ENCODE results near the gene NTHL1.

Gene NTHL1

DNA sequence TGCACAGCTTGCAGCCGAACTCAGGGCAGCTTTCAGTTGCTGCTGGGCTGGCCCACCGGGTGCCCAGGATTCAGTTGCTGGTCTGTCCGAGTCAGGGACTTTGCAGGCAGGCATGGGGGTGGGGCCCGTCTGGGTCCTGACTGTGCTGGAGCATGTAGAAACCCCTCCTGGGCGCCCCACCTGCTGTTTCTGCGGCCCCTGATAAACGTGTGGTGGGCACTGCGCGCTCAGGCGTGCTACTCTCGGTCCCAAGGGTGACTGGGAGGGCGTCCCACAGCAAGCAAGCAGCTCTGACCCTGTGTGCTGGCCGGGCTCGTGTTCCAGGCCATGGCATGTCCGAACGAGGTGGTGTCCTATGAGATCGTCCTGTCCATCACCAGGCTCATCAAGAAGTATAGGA, 12.7 kb upstream of the NTHL1 start:
- Histone ChIP-seq H3K27ac (ENCODE audit: low read length) (no peak overlapping the region), H4K20me1 (ENCODE audit: insufficient read depth, low read length) (no peaks in the 10 kb centered on the region), H3K36me3 (replicated peaks; ENCODE audit: insufficient read depth, low read length) (no peaks in the 10 kb centered on the region), H3K27me3 (replicated peaks; ENCODE audit: insufficient read depth, low read length) (no peaks in the 10 kb centered on the region), H3F3A (ENCODE audit: insufficient read depth, low read length) (no peaks in the 10 kb centered on the region), H3K4me2 (ENCODE audit: low read depth, low read length) (no peak overlapping the region), H3K9me3 (replicated peaks; ENCODE audit: insufficient read depth, low read length) (no peaks in the 10 kb centered on the region), H3K79me2 (ENCODE audit: low read length) (no peaks in the 10 kb centered on the region), H3K4me1 (ENCODE audit: low read length) (no peaks in the 10 kb centered on the region), H2AFZ (ENCODE audit: low read length) (no peak overlapping the region), H3K9ac (ENCODE audit: low read length) (no peak overlapping the region), H3K9me2 (replicated peaks; ENCODE audit: insufficient read depth, low read length) (no peaks in the 10 kb centered on the region), H3K4me3 (ENCODE audit: low read length) (no peak overlapping the region)
- no peak for TF ChIP-seq EZH2 (optimal IDR thresholded peaks at IDR 0.05; ENCODE audit: low read depth, low read length)
- no peak for TF ChIP-seq CTCF (IDR thresholded peaks at IDR 0.05; ENCODE audit: low read length)
- no peak for TF ChIP-seq EZH2phosphoT487 (IDR thresholded peaks at IDR 0.05; ENCODE audit: low read length)
- DNase-seq: no peak

- Histone ChIP-seq H3K4me1 (ENCODE audit: low read length) (no peaks in the 10 kb centered on the region), H3K9me3 (replicated peaks; ENCODE audit: insufficient read depth, low read length) (no peaks in the 10 kb centered on the region), H3K9me2 (replicated peaks; ENCODE audit: insufficient read depth, low read length) (no peaks in the 10 kb centered on the region), H3K9ac (ENCODE audit: low read length) (no peak overlapping the region), H2AFZ (ENCODE audit: low read length) (no peak overlapping the region), H3K27me3 (replicated peaks; ENCODE audit: insufficient read depth, low read length) (no peaks in the 10 kb centered on the region), H3K79me2 (ENCODE audit: low read length) (no peaks in the 10 kb centered on the region), H3K4me3 (ENCODE audit: low read length) (no peak overlapping the region), H3K27ac (ENCODE audit: low read length) (no peak overlapping the region), H3K36me3 (replicated peaks; ENCODE audit: insufficient read depth, low read length) (no peaks in the 10 kb centered on the region), H3K4me2 (ENCODE audit: low read depth, low read length) (no peak overlapping the region), H4K20me1 (ENCODE audit: insufficient read depth, low read length) (no peaks in the 10 kb centered on the region), H3F3A (ENCODE audit: insufficient read depth, low read length) (no peaks in the 10 kb centered on the region)
- TF ChIP-seq EZH2phosphoT487 (IDR thresholded peaks at IDR 0.05; ENCODE audit: low read length) (no peak), EZH2 (optimal IDR thresholded peaks at IDR 0.05; ENCODE audit: low read depth, low read length) (no peak), CTCF (IDR thresholded peaks at IDR 0.05; ENCODE audit: low read length) (no peak)
- no peak for DNase-seq
These were observed 11.2 kb upstream of the NTHL1 start for GRCh38 chr16:2058872-2059271.

GRCh38 chr16:2058420-2058819, 10.8 kb upstream of the NTHL1 start:
- no peaks in the 10 kb centered on the region for H3K79me2 ChIP-seq (ENCODE audit: low read length)
- H4K20me1 ChIP-seq (ENCODE audit: insufficient read depth, low read length): no peaks in the 10 kb centered on the region
- no peak overlapping the region for H2AFZ ChIP-seq (ENCODE audit: low read length)
- H3K9me2 ChIP-seq (replicated peaks; ENCODE audit: insufficient read depth, low read length): no peaks in the 10 kb centered on the region
- H3K27ac ChIP-seq (ENCODE audit: low read length): no peak overlapping the region
- no peak overlapping the region for H3K4me3 ChIP-seq (ENCODE audit: low read length)
- H3K4me2 ChIP-seq (ENCODE audit: low read depth, low read length): no peak overlapping the region
- no peaks in the 10 kb centered on the region for H3F3A ChIP-seq (ENCODE audit: insufficient read depth, low read length)
- no peaks in the 10 kb centered on the region for H3K27me3 ChIP-seq (replicated peaks; ENCODE audit: insufficient read depth, low read length)
- no peak for DNase-seq
- H3K9me3 ChIP-seq (replicated peaks; ENCODE audit: insufficient read depth, low read length): no peaks in the 10 kb centered on the region
- no peak overlapping the region for H3K9ac ChIP-seq (ENCODE audit: low read length)
- H3K4me1 ChIP-seq (ENCODE audit: low read length): no peaks in the 10 kb centered on the region
- TF ChIP-seq EZH2phosphoT487 (IDR thresholded peaks at IDR 0.05; ENCODE audit: low read length): no peak
- no peak for TF ChIP-seq CTCF (IDR thresholded peaks at IDR 0.05; ENCODE audit: low read length)
- TF ChIP-seq EZH2 (optimal IDR thresholded peaks at IDR 0.05; ENCODE audit: low read depth, low read length): no peak
- H3K36me3 ChIP-seq (replicated peaks; ENCODE audit: insufficient read depth, low read length): no peaks in the 10 kb centered on the region

Measured in MM.1S (cell line).